OCI-LY7 (cell line): ENCODE data around the gene OSBPL7. TPM values are rescaled to one million over a fixed set of nuclear protein-coding genes. Genes with fewer than 3 reads are reported as not detected.

Experiments
- BruUV-seq: library from RNA; stranded (reverse); fragments of 400-500 nt; replicated peaks from 2 replicates; lab custom pipeline; 2021; lab: Mats Ljungman, UMichigan
- CTCF ChIA-PET: fragments of 300-600 bp; sonication (Branson Sonifier 250); formaldehyde crosslinking; loops from one replicate; lab custom pipeline; 2022; ENCODE audit warnings: antibody characterized with exemption; ENCODE audit not compliant: unreplicated experiment; lab: Charles Lee
- POLR2A ChIA-PET: fragments of 300-600 bp; sonication (Branson Sonifier 250); formaldehyde crosslinking; loops from one replicate; lab custom pipeline; 2022; ENCODE audit warnings: antibody characterized with exemption; lab: Charles Lee
- DNase-seq: peaks from one replicate; pipeline ENCODE4 v3.0.0-alpha.2; 2015; ENCODE audit warnings: low spot score
- H2AFZ ChIP-seq: fragments of 200-600 bp; sonication (generic), shearing (Covaris generic); 2 replicates; pipeline ENCODE4 v1.6.1; 2014; ENCODE audit warnings: mild to moderate bottlenecking, antibody characterized with exemption, low read length, moderate library complexity
- H3K27ac ChIP-seq: fragments of 200-600 bp; sonication (generic); 2 replicates; pipeline ENCODE4 v1.5.1; 2014; ENCODE audit warnings: mixed run types, low read depth, mild to moderate bottlenecking, moderate library complexity, low read length, inconsistent platforms; ENCODE audit not compliant: poor library complexity, severe bottlenecking
- H3K36me3 ChIP-seq: fragments of 200-600 bp; sonication (generic); 2 replicates; pipeline ENCODE4 v1.6.1; 2014; ENCODE audit warnings: mild to moderate bottlenecking, antibody characterized with exemption, low read length, moderate library complexity, mixed read lengths; ENCODE audit not compliant: insufficient read depth
- H3K4me1 ChIP-seq: fragments of 200-600 bp; sonication (generic); 2 replicates; pipeline ENCODE4 v1.5.1; 2014; ENCODE audit warnings: mild to moderate bottlenecking, low read length; ENCODE audit not compliant: insufficient read depth, poor library complexity, severe bottlenecking
- H3K4me2 ChIP-seq: fragments of 200-600 bp; sonication (generic); 2 replicates; pipeline ENCODE4 v1.6.1; 2014; ENCODE audit warnings: mild to moderate bottlenecking, low read length
- H3K4me3 ChIP-seq: fragments of 200-600 bp; sonication (generic); 2 replicates; pipeline ENCODE4 v1.5.1; 2014; ENCODE audit warnings: mild to moderate bottlenecking, low read depth, low read length; ENCODE audit not compliant: poor library complexity, severe bottlenecking
- H3K79me2 ChIP-seq: fragments of 200-600 bp; sonication (generic); 2 replicates; pipeline ENCODE4 v1.6.1; 2016; ENCODE audit warnings: low read depth, mild to moderate bottlenecking, low read length, moderate library complexity, mixed read lengths; ENCODE audit not compliant: insufficient read depth
- H3K9me2 ChIP-seq: fragments of 200-600 bp; sonication (generic); 2 replicates; pipeline ENCODE4 v1.6.1; 2016; ENCODE audit warnings: mild to moderate bottlenecking, low read length, mixed read lengths; ENCODE audit not compliant: insufficient read depth
- H3K9me3 ChIP-seq: fragments of 200-600 bp; sonication (generic); 2 replicates; pipeline ENCODE4 v1.6.1; 2014; ENCODE audit warnings: mild to moderate bottlenecking, mixed run types, low read length, mixed read lengths
- H4K20me1 ChIP-seq: fragments of 200-600 bp; sonication (generic); 2 replicates; pipeline ENCODE4 v1.6.1; 2014; ENCODE audit warnings: mild to moderate bottlenecking, antibody characterized with exemption, low read length, moderate library complexity, mixed read lengths; ENCODE audit not compliant: insufficient read depth
- EZH2phosphoT487 ChIP-seq: fragments of 200-600 bp; sonication (generic); IDR thresholded peaks from 2 replicates; pipeline ENCODE4 v1.6.1; 2018; ENCODE audit warnings: low read depth, borderline replicate concordance, mild to moderate bottlenecking, mixed run types, antibody characterized with exemption, low read length, moderate library complexity, mixed read lengths
- intact Hi-C: fragments of 100-400 bp; cut with micrococcal nuclease; formaldehyde crosslinking; loops from one replicate; pipeline ENCODE4 v1.10.0; 2022; ENCODE audit not compliant: unreplicated experiment
- total RNA-seq, 2 experiments: library from RNA; depleted of rRNA in 1 of 2; stranded (reverse); fragments of >200 nt in 1 of 2; shearing (Covaris generic) in 1 of 2; gene quantifications; 2 replicates each; pipeline ENCODE4 v1.2.3, GENCODE V29; 2014 to 2022
- TF ChIP-seq, protein P1 (sequence below): fragments of 200-600 bp; sonication (generic); conservative IDR thresholded peaks from 2 replicates; pipeline ENCODE4 v1.5.1; 2014; ENCODE audit warnings: mild to moderate bottlenecking, antibody characterized with exemption, low read length, moderate library complexity, mixed read lengths

The OSBPL7 gene
- total RNA-seq, 2 experiments from 2014 or later, result 24.4 to 35.7 TPM

DNA sequence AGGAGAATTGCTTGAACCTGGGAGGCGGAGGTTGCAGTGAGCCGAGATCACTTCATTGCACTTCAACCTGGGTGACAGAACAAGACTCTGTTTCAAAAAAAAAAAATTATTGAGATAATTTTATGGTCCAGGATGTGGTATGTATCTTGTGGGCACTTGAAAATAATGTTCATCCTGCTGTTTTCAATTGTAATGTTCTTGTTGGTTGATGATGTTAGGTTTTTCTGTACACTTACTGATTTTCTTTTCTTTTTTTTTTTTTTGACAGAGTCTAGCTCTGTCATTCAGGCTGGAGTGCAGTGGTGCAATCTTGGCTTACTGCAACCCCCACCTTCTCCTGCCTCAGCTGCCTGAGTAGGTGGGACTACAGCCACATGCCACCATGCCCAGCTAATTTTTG lies 58.9 kb downstream of the OSBPL7 start:
- ChIA-PET POLR2A (no interaction called here), CTCF (no interaction called here)
- Histone ChIP-seq H3K9me2 (no peaks in the 10 kb centered on the region), H3K9me3 (0 out of 2 replicates have a peak, but pooled peaks cover 9% of the 10 kb centered on the region), H3K27ac (no peak overlapping the region), H3K79me2 (no peaks in the 10 kb centered on the region), H3K4me1 (no peaks in the 10 kb centered on the region), H2AFZ (no peak overlapping the region), H3K36me3 (no peaks in the 10 kb centered on the region), H3K4me3 (no peak overlapping the region), H4K20me1 (no peaks in the 10 kb centered on the region), H3K4me2 (no peak overlapping the region)
- no peak for DNase-seq
- no TSS peak for BruUV-seq
- intact Hi-C loops, result no loop called here
- TF ChIP-seq, protein P1, sequence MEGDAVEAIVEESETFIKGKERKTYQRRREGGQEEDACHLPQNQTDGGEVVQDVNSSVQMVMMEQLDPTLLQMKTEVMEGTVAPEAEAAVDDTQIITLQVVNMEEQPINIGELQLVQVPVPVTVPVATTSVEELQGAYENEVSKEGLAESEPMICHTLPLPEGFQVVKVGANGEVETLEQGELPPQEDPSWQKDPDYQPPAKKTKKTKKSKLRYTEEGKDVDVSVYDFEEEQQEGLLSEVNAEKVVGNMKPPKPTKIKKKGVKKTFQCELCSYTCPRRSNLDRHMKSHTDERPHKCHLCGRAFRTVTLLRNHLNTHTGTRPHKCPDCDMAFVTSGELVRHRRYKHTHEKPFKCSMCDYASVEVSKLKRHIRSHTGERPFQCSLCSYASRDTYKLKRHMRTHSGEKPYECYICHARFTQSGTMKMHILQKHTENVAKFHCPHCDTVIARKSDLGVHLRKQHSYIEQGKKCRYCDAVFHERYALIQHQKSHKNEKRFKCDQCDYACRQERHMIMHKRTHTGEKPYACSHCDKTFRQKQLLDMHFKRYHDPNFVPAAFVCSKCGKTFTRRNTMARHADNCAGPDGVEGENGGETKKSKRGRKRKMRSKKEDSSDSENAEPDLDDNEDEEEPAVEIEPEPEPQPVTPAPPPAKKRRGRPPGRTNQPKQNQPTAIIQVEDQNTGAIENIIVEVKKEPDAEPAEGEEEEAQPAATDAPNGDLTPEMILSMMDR, result no peak

DNA sequence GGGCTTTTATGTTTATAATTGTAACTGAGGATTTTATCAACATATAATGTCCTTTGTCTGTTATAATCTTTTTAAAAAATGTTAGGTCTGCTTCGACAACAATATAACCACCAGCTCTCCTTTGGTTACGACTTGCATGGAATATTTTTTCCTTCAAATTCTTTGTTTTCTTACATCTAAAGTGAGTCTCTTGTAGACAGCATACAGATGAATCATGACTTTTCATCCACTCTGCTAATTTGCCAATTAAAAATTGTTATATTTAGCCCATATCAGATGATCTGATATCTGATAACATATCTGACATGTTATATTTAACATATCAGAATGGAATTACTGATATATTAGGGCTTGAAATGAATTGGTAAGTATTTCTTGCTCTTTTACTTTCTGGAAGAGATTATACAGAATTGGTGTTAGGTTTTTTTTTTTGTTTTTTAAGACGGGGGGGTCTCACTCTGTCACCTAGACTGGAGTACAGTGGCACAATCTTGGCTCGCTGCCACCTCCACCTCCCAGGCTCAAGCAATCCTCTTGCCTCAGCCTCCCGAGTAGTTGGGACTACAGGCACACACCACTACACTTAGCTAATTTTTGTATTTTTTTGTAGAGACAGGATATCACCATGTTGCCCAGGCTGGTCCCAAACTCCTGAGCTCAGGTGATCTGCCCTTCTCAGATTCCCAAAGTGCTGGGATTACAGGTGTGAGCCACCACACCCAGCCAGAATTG lies 61.0 kb downstream of the OSBPL7 start:
- Histone ChIP-seq H3K4me1 (no peaks in the 10 kb centered on the region), H4K20me1 (no peaks in the 10 kb centered on the region), H3K27ac (no peak overlapping the region), H2AFZ (no peak overlapping the region), H3K9me2 (no peaks in the 10 kb centered on the region), H3K9me3 (peaks cover 24% of the 10 kb centered on the region; the same call in 1 of the 2 replicates), H3K4me2 (no peak overlapping the region), H3K79me2 (no peaks in the 10 kb centered on the region), H3K4me3 (no peak overlapping the region), H3K36me3 (no peaks in the 10 kb centered on the region)
- intact Hi-C loops, result no loop called here
- CTCF ChIA-PET, result no interaction called here
- DNase-seq, result no peak
- no TSS peak for BruUV-seq
- no peak for TF ChIP-seq EZH2phosphoT487
- TF ChIP-seq, protein P1, result no peak
- POLR2A ChIA-PET, result interaction anchor here (0.7 kb wide), 1 partner anchor 144 kb away, joined by 5 read pairs; no protein-coding TSS in a partner anchor

DNA sequence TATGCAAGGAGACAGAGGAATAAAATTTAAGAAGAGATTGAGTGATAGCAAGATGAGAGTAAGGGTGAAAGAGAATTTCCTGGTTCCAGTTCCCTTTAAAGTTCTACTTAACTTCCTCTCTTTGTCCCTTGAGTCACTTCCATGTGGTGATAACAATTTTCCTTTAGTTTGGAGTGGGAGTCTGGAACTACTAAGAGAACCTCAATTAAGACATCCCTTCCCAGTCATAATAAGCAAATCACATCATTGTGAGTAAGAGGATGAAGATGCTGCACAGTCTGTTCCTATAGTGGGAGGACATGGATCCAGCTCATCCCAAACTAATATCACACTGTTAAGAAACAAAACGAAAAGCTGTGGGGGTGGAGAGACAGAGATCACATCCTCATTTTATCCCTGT lies 64.2 kb downstream of the OSBPL7 start:
- POLR2A ChIA-PET, result interaction anchor here (0.5 kb wide), 1 partner anchor 11 kb away, joined by 3 read pairs; no protein-coding TSS in a partner anchor
- BruUV-seq, result no TSS peak

More for the DNA sequence above, 64.2 kb downstream of the OSBPL7 start:
- no peak for DNase-seq
- Histone ChIP-seq H3K9me2 (no peaks in the 10 kb centered on the region), H3K4me3 (no peak overlapping the region), H4K20me1 (no peaks in the 10 kb centered on the region), H3K79me2 (no peaks in the 10 kb centered on the region), H3K4me1 (no peaks in the 10 kb centered on the region), H3K36me3 (no peaks in the 10 kb centered on the region), H3K4me2 (no peak overlapping the region), H2AFZ (no peak overlapping the region), H3K9me3 (peaks cover 19% of the 10 kb centered on the region; the same call in 1 of the 2 replicates), H3K27ac (no peak overlapping the region)
- no peak for TF ChIP-seq EZH2phosphoT487
- TF ChIP-seq, protein P1, result no peak
- CTCF ChIA-PET, result no interaction called here
- intact Hi-C loops, result no loop called here
